Measurements from ENCODE around the gene TSPAN14. TPM values are rescaled to one million over a fixed set of nuclear protein-coding genes. Genes with fewer than 3 reads are reported as not detected.

The TSPAN14 gene
- total and polyA plus RNA-seq, 4 donors = 19.8 to 82.5 (median 55.6) TPM

DNA sequence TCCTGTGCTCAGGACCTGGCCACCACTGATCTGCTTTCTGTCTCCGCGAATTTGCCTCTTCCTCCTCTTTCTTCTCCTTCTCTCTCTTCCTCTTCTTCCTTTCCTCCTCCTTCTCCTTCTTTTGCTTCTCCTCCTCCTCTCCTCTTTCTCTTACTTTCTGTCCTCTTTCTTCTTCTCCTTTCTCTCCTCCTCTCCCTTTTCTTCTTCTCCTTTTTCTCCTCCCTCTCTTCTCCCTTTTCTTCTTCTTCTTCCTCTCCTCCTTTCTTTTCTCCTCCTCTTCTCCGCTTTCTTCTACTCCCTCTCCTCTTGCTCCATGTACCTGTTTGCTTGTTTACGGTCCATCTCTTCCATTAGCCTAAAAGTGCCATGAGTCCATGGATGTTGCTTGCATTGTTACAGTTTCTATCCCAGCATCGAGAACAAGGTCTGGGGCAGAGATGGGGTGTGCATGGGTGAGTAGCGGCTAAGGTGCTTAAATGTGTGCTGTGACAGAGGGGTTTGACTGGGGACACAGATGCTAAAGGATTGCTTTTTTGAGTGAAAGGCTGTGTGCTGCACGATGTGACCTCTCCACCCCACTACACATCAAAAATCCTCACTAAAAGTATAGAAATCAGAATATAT, 91.3 kb downstream of the TSPAN14 start:
- Histone ChIP-seq H3K4me1 (ENCODE audit: control insufficient read depth, insufficient read depth, low read length) (peaks cover 6% of the 10 kb centered on the region), H3K27ac (ENCODE audit: low read depth, low read length) (no peak overlapping the region), H3K9me3 (ENCODE audit: control insufficient read depth, insufficient read depth, low read length) (no peaks in the 10 kb centered on the region), H3K36me3 (ENCODE audit: control insufficient read depth, insufficient read depth, low read length) (no peaks in the 10 kb centered on the region), H3K27me3 (ENCODE audit: control insufficient read depth, insufficient read depth, low read length) (no peaks in the 10 kb centered on the region), H3K4me3 (ENCODE audit: low read depth, low read length) (no peak overlapping the region)
- 97% methylated on average over 5 of the region's 7 CpGs for WGBS (ENCODE audit: insufficient coverage)
- DNase-seq (ENCODE audit: low read depth in 4 of 6, low spot score in 6 of 6) = no peak

- peaks cover 9% of the 10 kb centered on the region for H3K4me1 ChIP-seq (ENCODE audit: control insufficient read depth, insufficient read depth, low read length)
- DNase-seq (ENCODE audit: low read depth in 4 of 6, low spot score in 6 of 6) = no peak
- H3K36me3 ChIP-seq (ENCODE audit: control insufficient read depth, insufficient read depth, low read length) = no peaks in the 10 kb centered on the region
- H3K27ac ChIP-seq (ENCODE audit: low read depth, low read length) = no peak overlapping the region
- no peaks in the 10 kb centered on the region for H3K9me3 ChIP-seq (ENCODE audit: control insufficient read depth, insufficient read depth, low read length)
- no peak overlapping the region for H3K4me3 ChIP-seq (ENCODE audit: low read depth, low read length)
- H3K27me3 ChIP-seq (ENCODE audit: control insufficient read depth, insufficient read depth, low read length) = no peaks in the 10 kb centered on the region
- 36% methylated on average over 3 of the region's 5 CpGs for WGBS (ENCODE audit: insufficient coverage)
Measured at GRCh38 chr10:80552151-80552646, 98.1 kb downstream of the TSPAN14 start.

- Histone ChIP-seq H3K4me3 (ENCODE audit: low read depth, low read length) (no peak overlapping the region), H3K9me3 (ENCODE audit: control insufficient read depth, insufficient read depth, low read length) (no peaks in the 10 kb centered on the region), H3K4me1 (ENCODE audit: control insufficient read depth, insufficient read depth, low read length) (peaks cover 9% of the 10 kb centered on the region), H3K36me3 (ENCODE audit: control insufficient read depth, insufficient read depth, low read length) (no peaks in the 10 kb centered on the region), H3K27me3 (ENCODE audit: control insufficient read depth, insufficient read depth, low read length) (no peaks in the 10 kb centered on the region), H3K27ac (ENCODE audit: low read depth, low read length) (no peak overlapping the region)
- WGBS (ENCODE audit: insufficient coverage) = 98% methylated on average over 4 of the region's 5 CpGs
- DNase-seq (ENCODE audit: low read depth in 4 of 6, low spot score in 6 of 6) = no peak
Measured at GRCh38 chr10:80553436-80553835, 99.3 kb downstream of the TSPAN14 start.

GRCh38 chr10:80554050-80554449, 99.9 kb downstream of the TSPAN14 start:
- Histone ChIP-seq H3K9me3 (ENCODE audit: control insufficient read depth, insufficient read depth, low read length) (no peaks in the 10 kb centered on the region), H3K4me1 (ENCODE audit: control insufficient read depth, insufficient read depth, low read length) (peaks cover 9% of the 10 kb centered on the region), H3K4me3 (ENCODE audit: low read depth, low read length) (no peak overlapping the region), H3K36me3 (ENCODE audit: control insufficient read depth, insufficient read depth, low read length) (no peaks in the 10 kb centered on the region), H3K27ac (ENCODE audit: low read depth, low read length) (no peak overlapping the region), H3K27me3 (ENCODE audit: control insufficient read depth, insufficient read depth, low read length) (no peaks in the 10 kb centered on the region)
- WGBS (ENCODE audit: insufficient coverage) = 65% methylated on average over 4 of the region's 5 CpGs
- DNase-seq (ENCODE audit: low read depth in 4 of 6, low spot score in 6 of 6) = no peak

- Histone ChIP-seq H3K9me3 (ENCODE audit: control insufficient read depth, insufficient read depth, low read length) (no peaks in the 10 kb centered on the region), H3K4me3 (ENCODE audit: low read depth, low read length) (no peak overlapping the region), H3K27me3 (ENCODE audit: control insufficient read depth, insufficient read depth, low read length) (no peaks in the 10 kb centered on the region), H3K4me1 (ENCODE audit: control insufficient read depth, insufficient read depth, low read length) (peaks cover 3% of the 10 kb centered on the region), H3K27ac (ENCODE audit: low read depth, low read length) (no peak overlapping the region), H3K36me3 (ENCODE audit: control insufficient read depth, insufficient read depth, low read length) (no peaks in the 10 kb centered on the region)
- no peak for DNase-seq (ENCODE audit: low read depth in 4 of 6, low spot score in 6 of 6)
- 53% methylated on average over 4 of the region's 5 CpGs for WGBS (ENCODE audit: insufficient coverage)
Measured at GRCh38 chr10:80555415-80555814, 101.3 kb downstream of the TSPAN14 start.

DNA sequence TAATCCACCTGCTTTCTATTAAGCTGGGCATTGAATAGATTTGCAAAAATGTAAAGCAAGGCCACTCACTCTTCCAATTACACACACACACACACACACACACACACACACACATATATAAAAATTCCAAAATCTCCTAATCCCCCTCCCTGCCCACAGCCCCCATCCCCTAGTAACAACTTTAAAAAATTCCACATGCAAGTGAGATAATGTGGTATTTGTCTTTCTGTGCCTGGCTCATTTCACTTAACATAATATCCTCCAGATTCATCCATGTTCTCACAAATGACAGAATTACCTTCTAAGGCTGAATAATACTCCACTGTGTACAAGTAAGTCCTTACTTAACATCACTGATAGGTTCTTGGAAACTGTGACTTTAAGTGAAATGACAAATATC, 107.8 kb downstream of the TSPAN14 start:
- no peak overlapping the region for H3K27ac ChIP-seq (ENCODE audit: low read depth, low read length)
- no peaks in the 10 kb centered on the region for H3K4me1 ChIP-seq (ENCODE audit: control insufficient read depth, insufficient read depth, low read length)
- H3K27me3 ChIP-seq (ENCODE audit: control insufficient read depth, insufficient read depth, low read length) = no peaks in the 10 kb centered on the region
- no peak for DNase-seq (ENCODE audit: low read depth in 4 of 6, low spot score in 6 of 6)
- H3K4me3 ChIP-seq (ENCODE audit: low read depth, low read length) = no peak overlapping the region
- no peaks in the 10 kb centered on the region for H3K9me3 ChIP-seq (ENCODE audit: control insufficient read depth, insufficient read depth, low read length)
- no peaks in the 10 kb centered on the region for H3K36me3 ChIP-seq (ENCODE audit: control insufficient read depth, insufficient read depth, low read length)

DNA sequence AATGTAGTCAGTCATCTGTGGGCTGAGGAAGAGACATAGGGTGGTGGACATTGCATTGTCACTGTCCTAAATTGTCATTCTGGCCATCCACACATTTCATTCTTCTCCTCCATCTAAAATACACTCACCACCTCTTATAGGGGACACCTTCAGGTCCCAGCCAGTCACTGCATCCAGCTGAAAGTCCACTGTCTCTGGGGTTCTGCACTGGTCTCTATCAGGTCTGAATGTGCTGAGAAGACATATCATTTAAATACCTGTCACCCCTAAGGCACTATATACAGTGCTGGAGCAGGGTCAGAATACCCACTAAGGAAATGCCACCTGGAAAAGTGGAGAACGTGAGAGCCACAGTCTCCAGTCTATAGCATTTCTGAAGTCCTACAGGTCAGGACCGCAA, 113.2 kb downstream of the TSPAN14 start:
- H3K9me3 ChIP-seq (ENCODE audit: control insufficient read depth, insufficient read depth, low read length) = no peaks in the 10 kb centered on the region
- WGBS (ENCODE audit: insufficient coverage) = 100% methylated on average over 2 of the region's 2 CpGs

DNA sequence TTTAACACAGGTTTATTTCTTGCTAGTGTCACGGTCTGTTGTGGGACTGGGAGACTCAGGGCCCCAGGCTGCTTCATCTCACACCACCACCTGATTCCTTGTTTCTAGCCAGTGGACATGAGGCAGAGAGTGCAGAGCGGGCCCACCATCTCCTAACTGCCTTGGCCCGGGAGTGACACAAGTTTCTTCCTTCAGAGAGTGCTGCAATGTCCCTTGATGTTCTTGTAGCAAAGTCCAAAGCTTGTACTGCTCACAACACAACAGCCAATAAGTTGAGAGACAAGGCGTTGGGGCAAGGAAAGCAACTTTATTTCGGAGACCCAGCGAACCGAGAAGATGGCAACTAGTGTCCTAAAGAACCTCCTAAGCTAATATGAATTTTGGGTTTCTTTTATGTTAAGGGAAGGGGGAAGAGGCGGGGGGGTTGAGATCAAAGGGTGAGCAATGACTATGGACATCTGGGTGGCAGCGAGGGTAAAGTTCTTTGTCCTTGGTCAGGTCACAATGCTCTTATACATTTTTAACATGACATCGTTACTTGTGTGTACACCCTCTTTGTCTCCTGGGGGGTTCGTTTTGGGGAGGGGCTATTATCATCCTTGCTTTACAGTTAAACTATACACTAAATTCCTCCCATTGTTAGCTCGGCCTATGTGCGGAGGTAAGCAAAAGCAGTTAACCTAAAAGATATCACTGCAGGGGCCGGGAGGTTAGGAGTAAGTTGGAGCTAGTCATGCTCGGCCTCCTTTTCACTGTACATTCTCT, 115.2 kb downstream of the TSPAN14 start:
- DNase-seq (ENCODE audit: low read depth in 4 of 6, low spot score in 6 of 6) = no peak
- WGBS (ENCODE audit: insufficient coverage) = 84% methylated on average over 4 of the region's 15 CpGs
- H3K4me1 ChIP-seq (ENCODE audit: control insufficient read depth, insufficient read depth, low read length) = no peaks in the 10 kb centered on the region
- no peak overlapping the region for H3K4me3 ChIP-seq (ENCODE audit: low read depth, low read length)
- no peaks in the 10 kb centered on the region for H3K27me3 ChIP-seq (ENCODE audit: control insufficient read depth, insufficient read depth, low read length)
- H3K36me3 ChIP-seq (ENCODE audit: control insufficient read depth, insufficient read depth, low read length) = no peaks in the 10 kb centered on the region
- H3K27ac ChIP-seq (ENCODE audit: low read depth, low read length) = no peak overlapping the region
- no peaks in the 10 kb centered on the region for H3K9me3 ChIP-seq (ENCODE audit: control insufficient read depth, insufficient read depth, low read length)

More for the DNA sequence above, 113.2 kb downstream of the TSPAN14 start:
- DNase-seq (ENCODE audit: low read depth in 4 of 6, low spot score in 6 of 6) = no peak
- H3K4me3 ChIP-seq (ENCODE audit: low read depth, low read length) = no peak overlapping the region
- H3K27ac ChIP-seq (ENCODE audit: low read depth, low read length) = no peak overlapping the region
- H3K36me3 ChIP-seq (ENCODE audit: control insufficient read depth, insufficient read depth, low read length) = no peaks in the 10 kb centered on the region
- no peaks in the 10 kb centered on the region for H3K27me3 ChIP-seq (ENCODE audit: control insufficient read depth, insufficient read depth, low read length)
- no peaks in the 10 kb centered on the region for H3K4me1 ChIP-seq (ENCODE audit: control insufficient read depth, insufficient read depth, low read length)

DNA sequence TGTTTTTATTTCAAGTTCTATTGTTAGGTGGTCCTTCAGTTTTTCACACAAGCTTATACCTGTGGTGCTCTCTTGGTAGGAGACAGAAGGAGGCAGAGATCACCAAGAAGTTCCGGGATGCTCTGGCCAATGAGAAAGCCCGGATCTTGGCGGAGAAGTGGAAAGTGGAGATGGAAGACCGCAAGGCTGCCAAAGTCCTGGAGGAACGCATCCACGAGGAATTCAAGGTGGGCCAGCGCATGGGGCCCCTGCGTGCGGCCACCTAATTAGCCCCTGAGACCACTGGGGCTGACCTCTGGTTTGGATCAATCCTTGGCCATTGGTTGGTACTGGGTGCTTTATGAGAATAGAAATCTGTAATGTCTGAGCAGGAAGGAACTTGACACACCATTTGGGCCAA, 117.2 kb downstream of the TSPAN14 start:
- Histone ChIP-seq H3K4me1 (ENCODE audit: control insufficient read depth, insufficient read depth, low read length) (no peaks in the 10 kb centered on the region), H3K27ac (ENCODE audit: low read depth, low read length) (no peak overlapping the region), H3K27me3 (ENCODE audit: control insufficient read depth, insufficient read depth, low read length) (no peaks in the 10 kb centered on the region), H3K36me3 (ENCODE audit: control insufficient read depth, insufficient read depth, low read length) (no peaks in the 10 kb centered on the region), H3K4me3 (ENCODE audit: low read depth, low read length) (no peak overlapping the region), H3K9me3 (ENCODE audit: control insufficient read depth, insufficient read depth, low read length) (no peaks in the 10 kb centered on the region)
- WGBS (ENCODE audit: insufficient coverage) = 98% methylated on average over 9 of the region's 9 CpGs
- no peak for DNase-seq (ENCODE audit: low read depth in 4 of 6, low spot score in 6 of 6)
